GM21723 (cell line): ENCODE measurements around the gene LMAN1L.

ENCODE experiments used
- ATAC-seq: cut with Tn5 transposase; IDR thresholded peaks from one replicate; pipeline ENCODE4 v1.9.1; 2021; ENCODE audit warnings: mild to moderate bottlenecking, moderate library complexity; ENCODE audit not compliant: unreplicated experiment

LMAN1L gene

DNA sequence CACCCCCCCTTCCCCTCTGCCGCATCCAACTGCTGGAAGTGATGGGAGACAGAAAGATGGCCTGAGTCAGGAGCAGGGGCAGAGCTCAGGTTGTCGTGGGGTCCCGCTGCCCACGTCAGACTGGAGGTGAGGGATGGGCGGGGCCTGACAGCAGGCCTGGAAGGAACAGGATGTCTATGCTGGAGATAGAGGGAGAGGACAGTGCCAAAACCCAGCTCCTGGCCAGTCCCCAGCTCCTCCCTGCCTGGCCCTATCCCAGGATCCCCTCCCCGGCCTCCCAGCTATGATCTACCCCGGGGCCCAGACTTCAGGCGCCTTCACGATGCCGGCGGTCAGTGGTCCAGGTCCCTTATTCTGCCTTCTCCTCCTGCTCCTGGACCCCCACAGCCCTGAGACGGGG lies at the start of gene LMAN1L:
Gene LMAN1L, plus strand, starts transcription at position 303 of the 400 bp plus-strand sequence. Its CDS starts 20 bp downstream, at position 323.
- ATAC-seq: no peak

- no peak for ATAC-seq
Measured at GRCh38 chr15:74763416-74763815, 49.2 kb upstream of the LMAN1L start.

DNA sequence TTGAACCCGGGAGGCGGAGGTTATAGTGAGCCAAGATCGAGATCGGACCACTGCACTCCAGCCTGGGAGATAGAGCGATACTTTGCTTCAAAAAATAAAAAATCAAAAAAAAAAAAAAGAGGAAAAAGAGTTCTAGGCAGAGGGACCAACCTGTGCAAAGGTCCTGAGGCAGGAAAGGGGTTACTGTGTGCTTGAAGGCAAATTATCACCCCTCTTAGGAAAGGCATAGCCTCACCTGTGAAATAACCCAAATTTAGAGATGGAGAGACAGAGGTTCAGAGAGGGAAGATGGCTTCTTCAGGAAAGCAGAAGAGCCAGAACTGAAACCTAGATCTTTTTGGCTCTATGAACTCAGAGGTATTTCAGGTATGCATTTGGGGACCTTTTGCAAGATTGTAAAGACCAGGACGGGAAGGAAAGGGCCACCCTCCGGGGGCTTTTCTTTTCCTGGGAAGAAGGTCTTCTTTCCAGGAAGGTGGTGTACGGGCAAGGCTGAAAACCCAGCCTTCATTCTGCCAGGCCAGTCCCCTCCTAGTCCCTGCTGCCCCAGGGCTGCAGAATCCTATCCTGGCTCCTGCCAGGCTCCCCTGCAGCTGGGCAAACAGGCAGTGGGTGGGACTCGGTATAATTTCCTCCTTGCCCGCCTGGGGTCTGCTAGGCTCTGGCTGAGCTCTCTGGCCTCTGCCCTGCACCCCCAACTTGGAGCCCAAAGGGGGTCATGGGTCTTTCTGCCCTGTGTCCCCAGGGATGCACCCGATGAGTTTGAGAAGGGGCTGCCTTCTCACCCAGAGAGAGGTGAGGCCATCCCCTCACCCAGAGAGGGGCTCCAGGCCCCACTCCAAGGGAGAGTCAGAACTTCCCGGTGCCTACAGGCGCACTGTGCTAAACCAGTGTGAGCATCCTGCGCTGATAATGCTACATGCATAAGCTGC lies 45.2 kb upstream of the LMAN1L start:
- no peak for ATAC-seq

DNA sequence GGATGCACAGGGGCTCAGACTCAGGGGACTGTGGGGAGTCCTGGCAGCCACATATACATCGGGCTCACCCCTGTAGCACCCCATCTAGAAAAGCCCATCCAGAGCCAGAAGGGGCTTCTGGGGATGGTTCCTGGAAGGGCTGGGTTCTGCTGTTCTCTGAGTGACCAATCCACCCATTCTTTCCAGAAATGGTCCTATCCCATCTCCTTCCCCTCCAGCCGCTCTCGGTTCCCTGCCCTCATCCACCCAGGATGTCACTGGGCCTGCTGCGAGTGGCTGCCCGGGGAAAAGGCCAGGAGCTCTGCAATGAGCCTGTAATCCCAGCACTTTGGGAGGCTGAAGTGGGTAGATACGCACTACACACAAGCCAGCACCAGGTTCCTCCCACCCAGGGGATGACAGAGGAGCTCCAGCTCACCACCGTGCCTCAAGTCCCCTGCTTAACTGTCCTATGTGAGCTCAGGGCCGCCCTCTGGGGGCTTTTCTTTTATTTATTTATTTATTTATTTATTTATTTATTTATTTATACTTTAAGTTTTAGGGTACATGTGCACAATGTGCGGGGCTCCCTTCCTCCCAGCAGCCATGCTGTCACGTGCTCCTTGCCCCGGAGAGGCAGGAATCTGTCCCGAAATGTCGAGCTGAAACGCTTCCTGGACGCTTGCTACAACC lies 44.4 kb upstream of the LMAN1L start:
- no peak for ATAC-seq

DNA sequence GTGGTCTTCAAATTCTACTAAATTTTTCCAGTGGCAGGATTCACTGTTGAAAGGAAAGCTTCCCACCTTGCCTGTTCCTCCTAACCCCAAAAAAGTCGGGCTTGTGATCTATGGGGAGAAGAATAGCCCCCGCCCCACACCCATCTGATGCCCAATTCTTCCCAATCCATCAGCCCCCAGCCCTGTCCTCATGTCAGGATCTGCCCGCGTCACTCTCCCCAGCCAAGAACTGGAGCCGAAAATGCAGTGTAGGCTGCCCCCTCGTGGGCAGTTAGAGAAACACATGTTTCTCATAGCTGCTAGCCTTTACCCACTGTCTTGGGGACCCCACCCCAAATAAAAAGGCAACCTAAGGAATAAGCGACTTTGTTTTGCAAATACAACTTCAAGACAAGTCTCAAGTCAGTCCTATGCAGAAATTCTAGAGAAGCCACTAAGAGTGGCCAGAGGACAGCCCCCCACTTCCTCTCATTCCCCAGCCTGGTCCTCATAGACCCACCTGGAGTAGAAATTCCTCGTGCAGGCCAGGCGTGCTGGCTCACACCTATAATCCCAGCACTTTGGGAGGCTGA lies 43.8 kb upstream of the LMAN1L start:
- ATAC-seq: no peak

DNA sequence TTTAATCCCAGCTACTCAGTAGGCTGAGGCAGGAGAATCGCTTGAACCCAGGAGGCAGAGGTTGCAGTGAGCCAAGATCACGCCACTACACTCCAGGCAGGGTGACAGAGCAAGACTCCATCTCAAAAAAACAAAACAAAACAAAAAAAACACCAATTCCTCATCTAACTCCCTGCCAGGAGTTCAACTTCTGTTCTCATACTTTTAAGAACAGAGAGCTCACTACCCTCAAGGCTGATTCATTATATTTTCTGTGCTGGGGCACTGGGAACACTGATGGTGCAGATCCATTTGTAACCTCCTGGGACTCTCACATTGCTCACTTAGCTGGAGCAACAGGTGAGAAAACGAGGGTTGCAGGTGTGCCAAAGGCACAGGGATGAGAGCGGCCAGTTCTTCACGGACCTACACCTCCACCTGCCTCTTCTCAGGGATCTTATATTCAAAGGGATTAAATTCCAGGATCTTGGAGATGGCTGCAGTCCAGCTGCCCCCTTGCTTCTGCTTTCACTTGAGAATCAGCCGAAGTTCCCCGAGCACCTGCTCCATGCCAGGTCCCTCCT lies 43.1 kb upstream of the LMAN1L start:
- ATAC-seq: no peak

DNA sequence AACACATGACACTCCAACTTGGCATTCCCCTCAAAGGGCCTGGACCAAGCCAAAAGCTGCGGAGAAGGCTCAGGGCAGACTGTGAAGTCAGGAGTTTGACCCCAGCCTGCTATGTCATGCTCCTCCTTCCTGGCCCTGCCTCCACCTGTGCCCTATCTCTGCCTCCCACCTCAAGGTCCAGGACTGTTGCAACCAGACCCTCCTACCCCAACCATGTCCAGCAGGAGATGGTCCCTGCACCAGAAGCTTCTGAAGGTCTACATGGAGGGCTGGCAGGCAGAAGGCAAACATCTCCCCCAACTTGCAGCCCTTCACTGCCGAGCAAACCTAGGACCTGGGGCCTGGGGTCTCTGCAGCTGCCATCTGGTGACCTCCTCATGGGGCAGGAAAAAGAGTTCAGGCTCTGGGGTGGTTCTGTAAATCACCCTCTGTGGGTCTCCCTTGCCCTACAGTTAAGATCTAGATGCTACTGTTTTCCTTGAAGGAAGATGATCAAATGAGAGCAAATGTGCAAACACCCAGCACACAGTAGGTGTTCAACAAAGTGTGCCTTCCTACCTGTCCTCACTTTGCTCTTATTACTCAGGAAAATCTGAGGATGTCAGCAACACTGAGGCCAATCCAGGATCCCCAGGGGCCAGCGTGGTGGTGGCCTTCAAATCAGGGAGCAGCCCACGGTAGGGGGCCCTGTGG lies 42.3 kb upstream of the LMAN1L start:
- no peak for ATAC-seq

- no peak for ATAC-seq
Measured at GRCh38 chr15:74773329-74773728, 39.3 kb upstream of the LMAN1L start.

DNA sequence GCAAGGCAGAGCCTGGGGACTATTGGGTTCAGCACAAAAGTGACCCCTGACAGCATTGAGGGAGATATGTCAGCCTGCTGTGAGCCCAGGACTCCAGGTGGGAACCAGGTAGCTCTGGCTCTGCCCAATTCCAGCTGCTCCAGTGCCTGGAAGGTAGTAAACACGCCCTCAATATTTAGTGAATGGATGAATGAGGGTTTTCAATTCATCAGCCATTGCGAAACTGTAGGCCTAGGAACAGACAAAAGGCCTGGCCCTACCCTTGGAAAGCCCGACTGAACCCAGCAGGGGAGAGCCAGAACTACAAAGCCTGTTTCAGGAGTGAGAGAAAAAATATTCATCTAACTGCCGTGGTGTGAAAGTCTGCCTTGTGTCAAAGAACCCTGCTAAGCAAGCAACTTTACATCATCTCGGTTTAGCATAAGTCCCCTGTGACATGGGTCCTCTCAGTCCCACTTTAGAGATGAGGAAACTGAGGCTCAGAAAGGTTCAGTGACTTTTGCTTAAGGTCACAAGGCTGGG lies 38.8 kb upstream of the LMAN1L start:
- ATAC-seq: no peak

DNA sequence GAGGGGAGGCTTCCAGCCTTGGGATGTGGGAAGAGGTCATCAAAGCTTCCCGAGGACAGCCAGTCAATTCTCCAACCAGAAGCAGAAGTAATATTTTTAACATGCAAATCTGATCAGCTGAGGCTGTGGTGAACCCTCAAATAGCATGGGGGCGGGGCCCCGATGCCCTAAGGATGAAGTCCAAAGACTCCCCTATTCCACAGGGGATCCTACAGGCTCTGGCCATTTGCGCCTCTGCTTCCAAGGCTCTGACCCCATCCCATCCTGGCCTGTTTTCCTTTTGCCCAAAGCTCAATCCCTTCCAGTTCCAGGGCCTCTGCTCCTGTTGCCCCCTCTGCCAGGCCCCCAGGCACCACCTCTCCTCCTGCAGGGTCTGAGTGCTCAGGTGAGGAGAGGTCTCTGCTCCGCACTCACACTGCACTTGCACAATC lies 37.5 kb upstream of the LMAN1L start:
- no peak for ATAC-seq

DNA sequence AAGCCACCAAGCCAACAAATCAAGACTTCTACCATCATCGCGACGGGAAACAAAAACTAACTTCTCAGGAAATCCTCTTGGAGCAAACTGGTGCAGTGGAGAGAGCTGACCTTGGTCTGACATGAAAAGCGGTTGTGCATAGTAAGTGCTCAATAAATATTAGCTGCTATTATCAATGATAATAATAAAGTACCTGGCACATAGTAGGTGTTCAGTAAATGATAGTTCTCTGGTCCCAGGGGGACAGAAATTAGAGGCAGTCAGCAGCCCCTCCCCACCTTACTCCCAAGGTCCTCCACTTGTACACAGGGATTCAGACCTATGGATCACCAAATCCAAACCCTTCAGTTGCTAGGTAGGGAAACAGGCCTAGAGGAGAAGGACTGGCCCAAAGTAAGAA lies 36.7 kb upstream of the LMAN1L start:
- ATAC-seq: no peak

DNA sequence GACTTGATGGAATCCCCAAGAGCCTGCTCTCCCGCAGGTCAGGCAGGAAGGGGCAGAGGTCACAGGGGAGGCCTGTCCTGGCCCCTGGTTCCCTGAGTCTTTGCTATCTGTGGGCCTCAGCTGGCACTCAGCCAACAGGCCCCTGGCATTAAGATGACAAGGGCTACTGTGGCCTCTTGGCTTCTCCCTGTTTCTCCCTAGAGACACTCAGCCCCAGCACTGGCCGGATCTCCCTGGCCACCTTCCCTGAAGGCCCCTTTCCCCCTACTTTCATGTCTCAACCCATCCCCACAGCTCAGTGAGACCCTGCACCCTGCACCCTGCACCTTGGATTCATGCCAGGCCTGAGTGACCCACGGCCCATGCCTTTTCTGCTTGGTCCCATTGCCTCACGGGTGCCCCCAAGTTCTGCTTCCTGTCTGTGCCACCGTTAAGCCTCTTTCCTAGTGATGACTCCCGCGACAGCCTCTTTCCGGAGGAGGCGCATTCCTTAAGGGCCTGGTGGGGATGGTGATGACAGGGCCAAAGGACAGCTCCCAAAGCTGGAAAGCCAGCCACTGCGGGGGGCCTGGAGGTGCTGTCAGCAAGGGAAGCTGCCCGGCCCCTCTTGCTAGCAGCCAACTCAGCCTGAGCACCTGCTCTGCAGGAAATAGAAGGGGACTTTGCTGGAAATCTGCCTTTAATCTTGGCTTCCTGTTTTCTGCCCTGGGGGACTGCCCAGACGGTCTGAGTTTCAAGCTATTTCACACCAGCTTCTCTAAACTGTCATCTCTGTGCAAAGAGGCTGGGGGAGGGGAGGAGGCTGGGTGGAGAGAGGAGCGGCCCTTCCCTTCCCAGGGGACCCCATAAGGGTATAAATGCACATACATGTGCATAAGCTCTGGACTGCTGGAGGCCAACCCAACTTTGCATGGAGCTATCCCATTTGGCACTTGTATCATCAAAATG lies 35.5 kb upstream of the LMAN1L start:
- ATAC-seq: peak; percentile 37

- no peak for ATAC-seq
Measured at GRCh38 chr15:74777769-74778598, 34.7 kb upstream of the LMAN1L start.

- ATAC-seq: no peak
Measured at GRCh38 chr15:74778599-74778970, 34.0 kb upstream of the LMAN1L start.

- no peak for ATAC-seq
Measured at GRCh38 chr15:74779162-74779648, 33.4 kb upstream of the LMAN1L start.

DNA sequence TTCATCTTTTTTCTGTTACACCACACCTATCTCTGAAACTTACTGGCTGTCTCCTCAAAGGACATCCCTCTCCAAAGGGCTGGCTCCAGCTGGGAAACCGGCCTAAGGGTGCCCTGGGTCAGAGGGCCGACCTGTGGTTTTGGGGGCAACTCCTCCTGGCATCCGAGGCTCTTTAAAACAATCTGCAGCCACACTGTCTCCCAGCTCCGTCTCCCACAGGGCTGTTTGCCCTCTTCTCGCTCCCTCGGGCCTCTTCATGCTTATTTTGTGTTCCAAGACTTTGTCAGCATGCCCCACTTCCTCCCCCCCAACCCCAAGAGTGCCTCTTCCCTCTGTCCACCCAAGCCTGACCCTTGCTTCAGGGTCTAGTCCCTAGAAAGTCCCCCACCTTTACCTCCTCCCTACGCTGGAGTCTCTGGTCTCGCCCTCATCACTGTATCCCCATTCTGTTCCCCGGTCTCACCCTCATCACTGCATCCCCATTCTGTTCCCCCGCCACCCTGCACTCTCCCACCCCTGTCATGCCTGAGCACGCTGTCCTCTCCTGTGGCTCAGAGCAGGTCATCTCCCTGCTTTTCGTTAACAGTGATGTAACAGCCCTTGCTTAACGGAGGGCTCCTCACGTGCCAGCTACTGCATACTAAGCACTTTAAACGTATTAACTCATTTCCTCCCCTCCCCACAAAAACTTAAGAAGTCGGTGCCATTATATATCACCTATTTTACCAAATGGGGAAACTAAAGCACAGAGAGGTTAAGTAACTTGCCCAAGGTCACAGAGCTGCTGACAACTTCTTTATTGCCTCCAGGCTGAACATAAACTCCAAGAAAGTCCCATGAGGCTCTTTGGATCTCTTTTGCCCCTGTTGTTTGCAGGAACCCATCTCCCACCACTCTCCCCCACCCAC lies 31.9 kb upstream of the LMAN1L start:
- no peak for ATAC-seq

DNA sequence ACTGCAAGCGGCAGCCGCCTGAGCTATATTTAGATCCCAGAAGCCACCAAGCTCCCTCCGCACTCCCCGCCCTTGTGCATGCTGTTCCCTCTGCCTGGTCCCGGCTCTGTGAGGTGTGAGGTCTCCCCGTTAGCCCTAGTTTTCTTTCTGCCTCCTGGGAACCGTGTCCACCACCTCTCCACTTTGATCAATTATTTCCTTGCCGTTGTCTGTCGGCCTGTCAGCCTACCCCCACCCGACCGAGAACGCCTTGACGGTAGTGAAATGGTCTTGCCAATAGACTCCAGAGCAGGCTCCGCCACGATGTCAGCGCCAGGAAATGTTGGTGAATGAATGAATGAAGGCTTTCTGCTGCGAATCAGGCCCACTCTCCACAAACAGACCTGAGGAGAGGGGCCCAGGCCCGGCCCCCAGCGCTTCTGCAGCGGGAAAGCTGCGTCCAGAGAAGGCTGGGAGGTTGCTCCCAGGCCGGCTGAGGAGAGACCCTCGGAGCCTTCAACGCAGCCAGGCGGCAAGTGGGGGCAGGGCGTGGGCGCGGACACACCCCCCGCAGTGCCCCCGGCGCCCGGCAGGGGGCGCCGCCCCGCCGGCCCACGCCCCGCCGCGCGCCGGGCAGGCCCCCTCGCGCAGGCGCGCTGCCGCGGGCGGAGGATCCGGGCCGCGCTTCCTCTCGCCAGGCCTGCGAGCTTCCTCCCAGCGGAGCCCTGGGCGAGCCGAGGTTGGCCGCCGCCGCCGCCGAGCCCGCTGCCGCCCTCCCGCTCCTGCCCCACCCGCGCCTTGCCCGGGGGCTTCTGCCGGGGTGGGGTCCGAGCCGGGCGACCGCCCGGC lies 31.0 kb upstream of the LMAN1L start, which contains the start of gene CSK:
Gene CSK, plus strand, starts transcription at position 650 of the 828 bp plus-strand sequence. CDS start 16,218 bp downstream, outside the sequence.
- ATAC-seq: no peak
